ENCODE data around the gene CAPN2.

CAPN2 gene

GRCh38 chr1:223783676-223784075 lies 71.3 kb downstream of the CAPN2 start:
- Histone ChIP-seq H3K79me1 (ENCODE audit: low read length) (no peaks in the 10 kb centered on the region), H2BK15ac (replicated peaks; ENCODE audit: low read depth) (no peak overlapping the region), H2BK5ac (ENCODE audit: low read length) (no peak overlapping the region), H3K4me1 (ENCODE audit: control insufficient read depth, low read depth, low read length) (no peaks in the 10 kb centered on the region), H3K23ac (ENCODE audit: low read length) (no peak overlapping the region), H3K4me3 (ENCODE audit: low read length) (no peak overlapping the region), H2BK120ac (ENCODE audit: low read depth, low read length) (no peak overlapping the region), H3K27ac (ENCODE audit: low read depth, low read length) (no peak overlapping the region), H3K9ac (ENCODE audit: low read length) (no peak overlapping the region), H4K5ac (ENCODE audit: low read length) (no peak overlapping the region), H3K18ac (ENCODE audit: low read length) (no peak overlapping the region), H4K8ac (ENCODE audit: low read depth, low read length) (no peak overlapping the region), H2AK5ac (ENCODE audit: low read length) (no peak overlapping the region), H3K36me3 (ENCODE audit: control insufficient read depth, insufficient read depth, low read length) (peaks cover 10% of the 10 kb centered on the region), H3K4ac (ENCODE audit: low read depth, low read length) (no peak overlapping the region), H3K27me3 (ENCODE audit: insufficient read depth, low read length, poor library complexity) (no peaks in the 10 kb centered on the region), H3K4me2 (ENCODE audit: low read length) (no peak overlapping the region), H3K79me2 (ENCODE audit: control insufficient read depth, insufficient read depth, low read length) (no peaks in the 10 kb centered on the region), H3K56ac (ENCODE audit: low read length) (no peak overlapping the region)
- no peak for DNase-seq
- WGBS (ENCODE audit: extremely low coverage, insufficient coverage, low lambda C conversion rate) = no CpG with 5 or more reads among the region's 1 CpG

- Histone ChIP-seq H3K4me3 (ENCODE audit: low read length) (no peak overlapping the region), H3K27ac (ENCODE audit: low read depth, low read length) (no peak overlapping the region), H3K4ac (ENCODE audit: low read depth, low read length) (no peak overlapping the region), H3K79me2 (ENCODE audit: control insufficient read depth, insufficient read depth, low read length) (no peaks in the 10 kb centered on the region), H3K36me3 (ENCODE audit: control insufficient read depth, insufficient read depth, low read length) (peaks cover 10% of the 10 kb centered on the region), H2AK5ac (ENCODE audit: low read length) (no peak overlapping the region), H2BK120ac (ENCODE audit: low read depth, low read length) (no peak overlapping the region), H2BK15ac (replicated peaks; ENCODE audit: low read depth) (no peak overlapping the region), H3K4me1 (ENCODE audit: control insufficient read depth, low read depth, low read length) (no peaks in the 10 kb centered on the region), H3K4me2 (ENCODE audit: low read length) (no peak overlapping the region), H4K8ac (ENCODE audit: low read depth, low read length) (no peak overlapping the region), H3K18ac (ENCODE audit: low read length) (no peak overlapping the region), H3K56ac (ENCODE audit: low read length) (no peak overlapping the region), H3K9ac (ENCODE audit: low read length) (no peak overlapping the region), H3K79me1 (ENCODE audit: low read length) (no peaks in the 10 kb centered on the region), H2BK5ac (ENCODE audit: low read length) (no peak overlapping the region), H3K27me3 (ENCODE audit: insufficient read depth, low read length, poor library complexity) (no peaks in the 10 kb centered on the region), H4K5ac (ENCODE audit: low read length) (no peak overlapping the region), H3K23ac (ENCODE audit: low read length) (no peak overlapping the region)
- no peak for DNase-seq
- WGBS (ENCODE audit: extremely low coverage, insufficient coverage, low lambda C conversion rate) = no CpG with 5 or more reads among the region's 4 CpGs
Measured at GRCh38 chr1:223784541-223784940, 72.2 kb downstream of the CAPN2 start.

DNA sequence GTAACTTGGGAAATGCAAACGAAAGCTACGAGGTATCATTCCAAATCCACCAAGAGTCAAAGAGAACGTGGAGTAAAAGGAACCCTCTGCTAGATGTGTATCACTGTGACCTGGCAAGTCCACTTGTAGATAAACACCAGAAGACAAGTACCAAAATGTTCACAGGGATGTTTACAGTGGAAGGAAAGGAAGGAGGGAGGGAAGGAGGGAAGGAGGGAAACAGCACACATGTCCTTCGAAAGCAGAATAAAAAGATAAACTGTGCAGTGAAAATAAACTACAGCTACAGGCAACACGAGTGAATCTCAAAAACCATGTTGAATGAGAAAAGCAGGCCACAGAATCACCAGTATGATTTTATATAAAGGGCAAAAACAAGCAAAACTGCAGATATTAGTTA lies 73.5 kb downstream of the CAPN2 start:
- Histone ChIP-seq H4K8ac (ENCODE audit: low read depth, low read length) (no peak overlapping the region), H2BK15ac (replicated peaks; ENCODE audit: low read depth) (no peak overlapping the region), H3K79me2 (ENCODE audit: control insufficient read depth, insufficient read depth, low read length) (no peaks in the 10 kb centered on the region), H2BK5ac (ENCODE audit: low read length) (no peak overlapping the region), H2BK120ac (ENCODE audit: low read depth, low read length) (no peak overlapping the region), H3K4me2 (ENCODE audit: low read length) (no peak overlapping the region), H3K18ac (ENCODE audit: low read length) (no peak overlapping the region), H3K4me3 (ENCODE audit: low read length) (no peak overlapping the region), H3K56ac (ENCODE audit: low read length) (no peak overlapping the region), H3K27ac (ENCODE audit: low read depth, low read length) (no peak overlapping the region), H3K4ac (ENCODE audit: low read depth, low read length) (no peak overlapping the region), H3K36me3 (ENCODE audit: control insufficient read depth, insufficient read depth, low read length) (peaks cover 10% of the 10 kb centered on the region), H3K27me3 (ENCODE audit: insufficient read depth, low read length, poor library complexity) (no peaks in the 10 kb centered on the region), H3K23ac (ENCODE audit: low read length) (no peak overlapping the region), H3K4me1 (ENCODE audit: control insufficient read depth, low read depth, low read length) (no peaks in the 10 kb centered on the region), H3K9ac (ENCODE audit: low read length) (no peak overlapping the region), H2AK5ac (ENCODE audit: low read length) (no peak overlapping the region), H3K79me1 (ENCODE audit: low read length) (no peaks in the 10 kb centered on the region), H4K5ac (ENCODE audit: low read length) (no peak overlapping the region)
- no peak for DNase-seq
- no CpG with 5 or more reads among the region's 5 CpGs for WGBS (ENCODE audit: extremely low coverage, insufficient coverage, low lambda C conversion rate)

GRCh38 chr1:223788746-223789415 lies 76.5 kb downstream of the CAPN2 start:
- no peak for DNase-seq
- Histone ChIP-seq H3K79me1 (ENCODE audit: low read length) (peaks cover 1% of the 10 kb centered on the region), H3K56ac (ENCODE audit: low read length) (no peak overlapping the region), H3K9ac (ENCODE audit: low read length) (no peak overlapping the region), H3K79me2 (ENCODE audit: control insufficient read depth, insufficient read depth, low read length) (no peaks in the 10 kb centered on the region), H4K8ac (ENCODE audit: low read depth, low read length) (no peak overlapping the region), H3K4ac (ENCODE audit: low read depth, low read length) (no peak overlapping the region), H3K4me2 (ENCODE audit: low read length) (no peak overlapping the region), H3K27me3 (ENCODE audit: insufficient read depth, low read length, poor library complexity) (no peaks in the 10 kb centered on the region), H3K18ac (ENCODE audit: low read length) (no peak overlapping the region), H4K5ac (ENCODE audit: low read length) (no peak overlapping the region), H2AK5ac (ENCODE audit: low read length) (no peak overlapping the region), H2BK5ac (ENCODE audit: low read length) (no peak overlapping the region), H3K36me3 (ENCODE audit: control insufficient read depth, insufficient read depth, low read length) (peaks cover 4% of the 10 kb centered on the region), H3K4me1 (ENCODE audit: control insufficient read depth, low read depth, low read length) (no peaks in the 10 kb centered on the region), H2BK15ac (replicated peaks; ENCODE audit: low read depth) (no peak overlapping the region), H3K27ac (ENCODE audit: low read depth, low read length) (no peak overlapping the region), H2BK120ac (ENCODE audit: low read depth, low read length) (no peak overlapping the region), H3K23ac (ENCODE audit: low read length) (no peak overlapping the region), H3K4me3 (ENCODE audit: low read length) (no peak overlapping the region)
- no CpG with 5 or more reads among the region's 4 CpGs for WGBS (ENCODE audit: extremely low coverage, insufficient coverage, low lambda C conversion rate)

DNA sequence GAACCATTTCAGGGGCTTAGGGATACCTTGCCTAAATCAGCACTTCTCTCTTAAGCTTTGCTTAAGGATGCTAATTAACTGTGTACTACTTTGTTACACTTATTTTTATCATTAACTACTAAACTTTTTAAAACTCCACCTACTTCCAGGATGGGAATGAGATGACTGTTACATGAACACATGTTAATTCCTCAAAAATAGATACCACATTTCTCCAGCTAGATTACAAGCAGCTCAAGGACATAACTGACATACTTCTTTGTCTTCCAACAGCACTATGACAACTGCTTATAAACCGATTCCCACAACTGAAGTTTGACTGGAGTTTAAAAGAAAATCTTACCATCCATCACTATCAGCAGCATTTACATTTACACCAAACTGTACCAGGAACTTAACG lies 79.7 kb downstream of the CAPN2 start:
- H3K4me3 ChIP-seq (ENCODE audit: low read length) = no peak overlapping the region
- H3K79me2 ChIP-seq (ENCODE audit: control insufficient read depth, insufficient read depth, low read length) = no peaks in the 10 kb centered on the region
- no peak for DNase-seq
- H3K79me1 ChIP-seq (ENCODE audit: low read length) = peaks cover 1% of the 10 kb centered on the region
- no peak overlapping the region for H3K27ac ChIP-seq (ENCODE audit: low read depth, low read length)
- H3K9ac ChIP-seq (ENCODE audit: low read length) = no peak overlapping the region
- no peaks in the 10 kb centered on the region for H3K4me1 ChIP-seq (ENCODE audit: control insufficient read depth, low read depth, low read length)
- H4K5ac ChIP-seq (ENCODE audit: low read length) = no peak overlapping the region
- H4K8ac ChIP-seq (ENCODE audit: low read depth, low read length) = no peak overlapping the region
- H3K27me3 ChIP-seq (ENCODE audit: insufficient read depth, low read length, poor library complexity) = no peaks in the 10 kb centered on the region
- peaks cover 6% of the 10 kb centered on the region for H3K36me3 ChIP-seq (ENCODE audit: control insufficient read depth, insufficient read depth, low read length)
- H2BK5ac ChIP-seq (ENCODE audit: low read length) = no peak overlapping the region
- H2BK15ac ChIP-seq (replicated peaks; ENCODE audit: low read depth) = no peak overlapping the region
- H3K4me2 ChIP-seq (ENCODE audit: low read length) = no peak overlapping the region
- H3K56ac ChIP-seq (ENCODE audit: low read length) = no peak overlapping the region
- H3K18ac ChIP-seq (ENCODE audit: low read length) = no peak overlapping the region
- H2AK5ac ChIP-seq (ENCODE audit: low read length) = no peak overlapping the region
- H3K23ac ChIP-seq (ENCODE audit: low read length) = no peak overlapping the region
- no peak overlapping the region for H3K4ac ChIP-seq (ENCODE audit: low read depth, low read length)
- no CpG with 5 or more reads among the region's 2 CpGs for WGBS (ENCODE audit: extremely low coverage, insufficient coverage, low lambda C conversion rate)
- no peak overlapping the region for H2BK120ac ChIP-seq (ENCODE audit: low read depth, low read length)

DNA sequence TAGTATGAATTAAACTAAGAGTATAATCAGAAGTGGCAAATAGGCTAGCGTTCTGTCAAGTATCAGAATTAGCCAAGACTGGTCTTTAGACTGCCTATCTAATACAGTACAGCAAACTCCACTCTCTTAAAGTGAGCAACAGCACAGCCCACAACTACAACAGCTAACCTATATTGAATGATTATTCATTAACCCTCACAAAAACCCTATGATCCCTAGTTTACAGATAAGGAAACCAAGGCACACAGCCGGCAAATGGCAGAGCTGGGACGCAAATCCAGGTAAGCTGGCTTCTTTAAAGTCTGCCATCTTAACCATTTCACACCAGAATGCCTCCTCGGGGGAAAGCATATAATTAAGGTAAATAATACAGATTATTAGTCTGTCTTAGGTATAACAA lies 81.4 kb downstream of the CAPN2 start:
- Histone ChIP-seq H3K27me3 (ENCODE audit: insufficient read depth, low read length, poor library complexity) (no peaks in the 10 kb centered on the region), H3K18ac (ENCODE audit: low read length) (no peak overlapping the region), H4K5ac (ENCODE audit: low read length) (no peak overlapping the region), H3K9ac (ENCODE audit: low read length) (no peak overlapping the region), H3K4me3 (ENCODE audit: low read length) (no peak overlapping the region), H3K4ac (ENCODE audit: low read depth, low read length) (no peak overlapping the region), H3K79me1 (ENCODE audit: low read length) (peaks cover 1% of the 10 kb centered on the region), H3K4me1 (ENCODE audit: control insufficient read depth, low read depth, low read length) (no peaks in the 10 kb centered on the region), H3K36me3 (ENCODE audit: control insufficient read depth, insufficient read depth, low read length) (peaks cover 8% of the 10 kb centered on the region), H4K8ac (ENCODE audit: low read depth, low read length) (no peak overlapping the region), H2BK120ac (ENCODE audit: low read depth, low read length) (no peak overlapping the region), H3K56ac (ENCODE audit: low read length) (no peak overlapping the region), H2BK15ac (replicated peaks; ENCODE audit: low read depth) (no peak overlapping the region), H3K79me2 (ENCODE audit: control insufficient read depth, insufficient read depth, low read length) (no peaks in the 10 kb centered on the region), H3K23ac (ENCODE audit: low read length) (no peak overlapping the region), H2AK5ac (ENCODE audit: low read length) (no peak overlapping the region), H3K27ac (ENCODE audit: low read depth, low read length) (no peak overlapping the region), H2BK5ac (ENCODE audit: low read length) (no peak overlapping the region), H3K4me2 (ENCODE audit: low read length) (no peak overlapping the region)
- no peak for DNase-seq
- WGBS (ENCODE audit: extremely low coverage, insufficient coverage, low lambda C conversion rate) = no CpG with 5 or more reads among the region's 4 CpGs
